Heart right ventricle (tissue), 16 donors: Measurements from ENCODE around the gene ACTL6B. TPM values are rescaled to one million over a fixed set of nuclear protein-coding genes. Genes with fewer than 3 reads are reported as not detected.

Source experiments
- ATAC-seq, 8 donors: fragments of 200-7000 bp; cut with Tn5 transposase; one replicate each; pipeline ENCODE4 v1.9.1; 2020; ENCODE audit warnings: mild to moderate bottlenecking in 8 of 8, moderate library complexity in 8 of 8, moderate number of reproducible peaks in 1 of 8
- DNase-seq, 2 donors: peaks; one replicate each; pipeline ENCODE4 v3.0.0-alpha.2; 2020
- H3K27ac ChIP-seq, 10 donors: fragments of 200-600 bp; sonication (generic) in 2 of 10; one replicate each; pipeline versions ENCODE4 v1.5.0 to v1.8.0; 2020 to 2022; ENCODE audit warnings: mild to moderate bottlenecking in 3 of 10
- H3K27me3 ChIP-seq, 7 donors: fragments of 200-600 bp; one replicate each; pipeline ENCODE4 v1.8.0; 2021 to 2022; ENCODE audit warnings: mild to moderate bottlenecking in 2 of 7
- H3K36me3 ChIP-seq, 9 donors: fragments of 200-600 bp; sonication (generic) in 1 of 9; one replicate each; pipeline versions ENCODE4 v1.5.0 to v1.8.0; 2020 to 2022; ENCODE audit warnings: mild to moderate bottlenecking in 2 of 9
- H3K4me1 ChIP-seq, 9 donors: fragments of 200-600 bp; sonication (generic) in 1 of 9; one replicate each; pipeline versions ENCODE4 v1.5.0 to v1.8.0; 2020 to 2022; ENCODE audit warnings: mild to moderate bottlenecking in 4 of 9
- H3K4me3 ChIP-seq, 10 donors: fragments of 200-600 bp; sonication (generic) in 2 of 10; one replicate each; pipeline versions ENCODE4 v1.5.0 to v1.8.0; 2020 to 2022; ENCODE audit warnings: mild to moderate bottlenecking in 7 of 10, moderate library complexity in 2 of 10
- H3K9me3 ChIP-seq, 11 donors: fragments of 200-600 bp in 10 of 11; sonication (generic) in 2 of 11; one replicate each; pipeline versions ENCODE4 v1.5.0 to v1.8.0; 2013 to 2022; ENCODE audit warnings: mild to moderate bottlenecking in 2 of 11, control low read depth in 1 of 11, moderate library complexity in 1 of 11
- WGBS, 2 donors: extraction: QIAGEN DNeasy Blood & Tissue Kit; methylation state at CpG; one replicate each; pipeline ENCODE4 v1.1.7; 2013; ENCODE audit warnings: inconsistent platforms in 1 of 2; 5-methylcytosine and 5-hydroxymethylcytosine counted together
- intact Hi-C, 10 donors: fragments of 100-400 bp; cut with DNase I; formaldehyde crosslinking; loops; one replicate each; pipeline versions ENCODE4 v1.11.1 to v1.14.2; 2022
- polyA plus RNA-seq, 2 donors: library from polyadenylated mRNA; stranded (reverse); fragments of 200-250 nt; gene quantifications; one replicate each; pipeline ENCODE4 v1.2.3, GENCODE V29; 2013
- total RNA-seq, 10 donors: library from RNA; stranded (reverse); fragmentation: NEBNext Ultra II Directional in 3 of 10; extraction: Animal tissue kit (Norgen Biotek cat#: 25700) in 3 of 10; gene quantifications; one replicate each; pipeline versions ENCODE4 v1.2.1 to v1.2.4, GENCODE V29; 2021 to 2023
- TF ChIP-seq, protein P1 (sequence below), 9 donors: fragments of 200-600 bp; sonication (generic) in 2 of 9; IDR thresholded peaks; one replicate each; pipeline versions ENCODE4 v1.5.0 to v1.8.0; 2021 to 2022; ENCODE audit warnings: antibody characterized with exemption in 9 of 9, mild to moderate bottlenecking in 5 of 9, moderate library complexity in 1 of 9
- donor health status: Arrhythmogenic right ventricular cardiomyopathy.
- donor health status: ischemic (EF 13 %, LVEDD 7.1; RV severe dilation, severe dysfunction).
- donor health status: healthy with polysubstance abuse.
- donor health status: DM: no; HTN: yes; CAD: no.
- donor health status: DM: no; HTN: no; CAD: no.
- donor health status: ischemic (EF 25% LVEDD 6.9; RV normal size, moderate dysfunction).
- donor health status: ischemic (EF 25% LVEDD 5.7; RV mildly dilated, moderate dysfunction).
- donor health status: healthy.
- donor health status: DM: yes; HTN: yes; CAD: no.
- donor health status: Ischemic cardiomyopathy.
- donor health status: ischemic (EF 35%, LVEDD 5.7; RV mildly dilated, moderate dysfunction).
- donor health status: nonischemic (EF 11% LVEDD 7.7; RV severe dilation, severe dysfunction).
- donor health status: DM: yes; HTN: yes; CAD: no.
- donor health status: PGD.
- donor health status: ischemic (EF 29% LVEDD 5.4; RV normal size, mild dysfunction).
- donor health status: nonischemic (EF 23%, LVEDD 6.1; RV moderate dilation, normal function).

ACTL6B gene
- total and polyA plus RNA-seq, 12 donors, result not detected

DNA sequence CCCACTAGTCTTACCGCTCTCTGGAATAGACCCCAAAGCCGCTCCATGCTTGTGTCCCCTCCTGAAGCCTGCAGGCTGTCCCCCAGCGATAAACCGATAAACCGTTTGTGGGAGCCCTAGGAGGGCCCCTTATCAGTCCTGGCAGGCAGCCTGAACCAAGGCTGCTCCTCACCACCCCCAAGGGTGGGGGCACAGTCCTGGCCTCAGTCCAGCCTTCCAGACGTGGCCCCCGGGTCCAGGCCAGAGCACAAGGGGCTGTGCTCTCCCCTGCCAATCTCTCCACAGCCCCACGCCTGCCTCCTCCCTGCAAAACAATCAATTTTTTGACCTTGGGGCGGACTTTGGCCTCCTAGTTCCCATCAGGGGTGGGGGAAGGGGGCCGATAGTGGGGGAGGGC lies 14.8 kb downstream of the ACTL6B start, which contains the start of gene TFR2:
TFR2 (minus strand) TSS at position 90 of the 397 bp plus-strand sequence; CDS start at position 47, 43 bp downstream.
- H3K9me3 ChIP-seq, result no peaks in the 10 kb centered on the region
- WGBS, 2 donors, result 44 to 46% methylated on average over 10 of the region's 10 CpGs
- ATAC-seq (no peak), DNase-seq (no peak)
- intact Hi-C loops, result no loop called here
- TF ChIP-seq, protein P1, sequence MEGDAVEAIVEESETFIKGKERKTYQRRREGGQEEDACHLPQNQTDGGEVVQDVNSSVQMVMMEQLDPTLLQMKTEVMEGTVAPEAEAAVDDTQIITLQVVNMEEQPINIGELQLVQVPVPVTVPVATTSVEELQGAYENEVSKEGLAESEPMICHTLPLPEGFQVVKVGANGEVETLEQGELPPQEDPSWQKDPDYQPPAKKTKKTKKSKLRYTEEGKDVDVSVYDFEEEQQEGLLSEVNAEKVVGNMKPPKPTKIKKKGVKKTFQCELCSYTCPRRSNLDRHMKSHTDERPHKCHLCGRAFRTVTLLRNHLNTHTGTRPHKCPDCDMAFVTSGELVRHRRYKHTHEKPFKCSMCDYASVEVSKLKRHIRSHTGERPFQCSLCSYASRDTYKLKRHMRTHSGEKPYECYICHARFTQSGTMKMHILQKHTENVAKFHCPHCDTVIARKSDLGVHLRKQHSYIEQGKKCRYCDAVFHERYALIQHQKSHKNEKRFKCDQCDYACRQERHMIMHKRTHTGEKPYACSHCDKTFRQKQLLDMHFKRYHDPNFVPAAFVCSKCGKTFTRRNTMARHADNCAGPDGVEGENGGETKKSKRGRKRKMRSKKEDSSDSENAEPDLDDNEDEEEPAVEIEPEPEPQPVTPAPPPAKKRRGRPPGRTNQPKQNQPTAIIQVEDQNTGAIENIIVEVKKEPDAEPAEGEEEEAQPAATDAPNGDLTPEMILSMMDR (IDR thresholded peaks at IDR 0.05), result no peak
- H3K36me3 ChIP-seq, result no peaks in the 10 kb centered on the region
- H3K27ac ChIP-seq, result no peak within 1 kb of the TSS
- H3K27me3 ChIP-seq, result peaks cover 0 to 66% (median 40%) of the 10 kb centered on the region in 7 donors
- no peak within 1 kb of the TSS for H3K4me3 ChIP-seq
- no peaks in the 10 kb centered on the region for H3K4me1 ChIP-seq

DNA sequence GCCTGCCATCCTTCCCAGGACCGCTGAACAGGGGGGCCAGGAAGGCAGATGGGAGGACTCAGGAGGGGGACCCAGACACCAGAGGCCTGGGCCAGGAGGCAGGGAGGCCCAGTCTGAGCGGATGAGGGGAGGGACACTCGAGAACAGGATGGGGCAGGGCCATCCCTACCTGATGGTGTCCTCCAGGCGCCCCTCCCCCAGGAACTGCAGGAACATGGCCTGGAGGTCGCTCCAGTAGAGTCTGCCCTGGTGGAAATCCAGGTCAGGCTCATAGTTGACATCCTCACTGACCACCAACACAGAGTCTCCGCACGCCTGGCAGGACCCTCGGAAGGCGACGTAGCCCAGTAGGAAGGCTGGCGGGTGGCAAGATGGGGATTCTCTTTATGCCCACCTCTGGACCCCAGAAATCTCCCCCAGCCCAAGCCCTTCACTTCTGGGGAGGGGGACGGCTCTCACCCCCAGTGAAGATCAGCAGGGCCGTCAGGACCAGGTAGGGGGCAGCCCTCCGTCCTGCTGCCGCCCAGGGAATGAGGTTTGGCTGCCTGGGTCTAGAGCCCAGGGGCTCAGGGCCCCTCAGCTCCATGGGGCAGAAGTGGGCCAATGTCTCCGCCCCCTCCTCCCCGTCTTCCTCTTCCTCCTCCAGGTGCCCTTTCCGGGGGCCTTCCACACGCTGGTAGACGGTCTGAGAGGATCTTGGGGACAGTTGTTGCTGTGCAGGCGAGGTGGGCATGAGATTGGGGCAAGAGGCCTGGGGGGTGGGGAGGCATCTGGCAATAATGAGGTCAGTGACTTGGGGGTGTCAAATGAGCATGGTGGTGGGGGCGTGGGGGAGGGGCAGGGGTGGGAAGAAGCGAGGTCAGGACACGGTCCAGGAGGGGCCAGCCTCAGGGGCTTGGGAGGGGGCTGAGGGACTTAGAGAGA lies 15.5 kb downstream of the ACTL6B start:
- Histone ChIP-seq H3K27me3 (peaks cover 0 to 60% (median 35%) of the 10 kb centered on the region in 7 donors), H3K36me3 (no peaks in the 10 kb centered on the region), H3K27ac (no peak overlapping the region), H3K4me3 (no peak overlapping the region), H3K4me1 (no peaks in the 10 kb centered on the region), H3K9me3 (no peaks in the 10 kb centered on the region)
- peak in 1 of 8 donors; percentile 42 for ATAC-seq
- TF ChIP-seq, protein P1 (IDR thresholded peaks at IDR 0.05), result no peak
- 67 to 69% methylated on average over 22 to 24 of the region's 24 CpGs for WGBS, 2 donors
- intact Hi-C loops, result no loop called here
- no peak for DNase-seq

DNA sequence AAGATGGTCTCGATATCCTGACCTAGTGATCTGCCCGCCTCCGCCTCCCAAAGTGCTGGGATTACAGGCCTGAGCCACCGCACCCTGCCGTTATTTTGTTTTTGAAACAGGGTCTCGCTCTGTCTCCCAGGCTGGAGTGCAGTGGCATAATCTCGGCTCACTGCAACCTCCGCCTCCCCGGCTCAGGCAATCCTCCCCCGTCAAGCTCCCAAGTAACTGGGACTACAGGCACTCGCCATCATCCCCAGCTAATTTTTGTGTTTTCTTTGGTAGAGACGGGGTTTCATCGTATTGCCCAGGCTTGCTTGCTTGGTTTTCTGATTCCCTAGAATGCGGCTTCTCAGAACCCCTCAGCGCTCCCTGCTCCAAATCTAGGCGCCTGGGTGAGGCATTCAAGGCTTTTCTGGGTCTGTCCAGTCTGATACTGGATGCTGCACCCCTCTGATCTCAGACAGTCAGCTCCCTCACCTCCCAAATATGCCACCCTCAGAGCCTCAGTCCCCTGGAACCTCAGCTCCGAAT lies 16.2 kb downstream of the ACTL6B start:
- H3K27ac ChIP-seq, result no peak overlapping the region
- H3K36me3 ChIP-seq, result no peaks in the 10 kb centered on the region
- H3K9me3 ChIP-seq, result no peaks in the 10 kb centered on the region
- ATAC-seq, result no peak
- WGBS, 2 donors, result 67 to 73% methylated on average over 17 of the region's 17 CpGs
- H3K4me1 ChIP-seq, result no peaks in the 10 kb centered on the region
- no peak overlapping the region for H3K4me3 ChIP-seq
- no peak for DNase-seq
- TF ChIP-seq, protein P1 (IDR thresholded peaks at IDR 0.05), result no peak
- intact Hi-C loops, result no loop called here
- H3K27me3 ChIP-seq, result peaks cover 0 to 59% (median 32%) of the 10 kb centered on the region in 7 donors

DNA sequence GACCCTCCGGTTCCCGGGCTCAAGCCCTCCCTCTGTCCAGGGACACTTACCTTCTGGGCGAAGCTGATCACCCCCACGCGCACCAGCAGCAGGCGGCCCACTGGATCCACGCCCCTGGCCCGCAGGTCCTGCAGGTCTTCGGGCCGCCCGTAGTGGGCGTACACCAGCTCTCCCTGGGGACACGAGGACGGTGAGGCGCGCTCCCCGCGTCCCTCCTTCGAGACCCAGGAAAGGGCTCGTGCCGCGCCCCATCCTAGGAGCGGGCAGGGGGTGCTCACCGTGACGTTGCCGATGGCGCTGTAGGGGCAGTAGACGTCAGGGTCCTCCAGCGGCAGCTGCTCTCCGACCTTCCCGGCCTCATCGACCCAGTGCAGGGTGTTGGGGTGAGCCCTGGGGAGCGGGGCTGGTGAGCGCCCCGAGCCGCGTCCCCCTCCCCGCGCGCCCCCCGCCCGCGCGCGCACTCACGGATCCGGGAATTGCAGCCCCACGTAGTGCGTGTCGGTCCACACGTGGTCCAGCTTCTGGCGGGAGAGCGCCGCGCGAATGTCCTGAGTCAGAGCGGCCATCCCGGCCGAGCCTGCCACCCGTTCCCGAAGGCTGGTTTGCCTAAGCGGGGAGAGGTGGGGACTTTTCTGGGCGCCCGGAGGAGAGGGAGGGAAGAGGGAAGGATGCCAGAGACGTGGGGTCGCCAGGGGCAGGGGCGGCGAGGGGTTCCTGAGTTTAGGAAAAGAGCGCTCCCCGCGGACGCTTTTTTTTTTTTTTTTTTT lies 23.1 kb downstream of the ACTL6B start:
- intact Hi-C loops, result loop anchor here in 1 of 10 donors (5.0 kb wide), 1 partner anchor 34 kb away; no protein-coding TSS in a partner anchor
- TF ChIP-seq, protein P1 (IDR thresholded peaks at IDR 0.05), result peak in 6 of 9 donors; percentile 12 to 38 (median 24)
- Histone ChIP-seq H3K36me3 (no peaks in the 10 kb centered on the region), H3K27me3 (peaks cover 0 to 48% (median 25%) of the 10 kb centered on the region in 7 donors), H3K27ac (peak overlapping the region in 1 of 10 donors; percentile 56), H3K4me3 (peak overlapping the region; percentile 36 to 63 (median 52)), H3K4me1 (peaks cover 0 to 13% (median 11%) of the 10 kb centered on the region in 9 donors), H3K9me3 (no peaks in the 10 kb centered on the region)
- ATAC-seq (peak; percentile 44 to 77 (median 60)), DNase-seq (peak; percentile 19 to 41)
- WGBS, 2 donors, result 0 to 3% methylated on average over 64 to 72 of the region's 72 CpGs
